ENCODE measurements around the gene SHF.

DNA sequence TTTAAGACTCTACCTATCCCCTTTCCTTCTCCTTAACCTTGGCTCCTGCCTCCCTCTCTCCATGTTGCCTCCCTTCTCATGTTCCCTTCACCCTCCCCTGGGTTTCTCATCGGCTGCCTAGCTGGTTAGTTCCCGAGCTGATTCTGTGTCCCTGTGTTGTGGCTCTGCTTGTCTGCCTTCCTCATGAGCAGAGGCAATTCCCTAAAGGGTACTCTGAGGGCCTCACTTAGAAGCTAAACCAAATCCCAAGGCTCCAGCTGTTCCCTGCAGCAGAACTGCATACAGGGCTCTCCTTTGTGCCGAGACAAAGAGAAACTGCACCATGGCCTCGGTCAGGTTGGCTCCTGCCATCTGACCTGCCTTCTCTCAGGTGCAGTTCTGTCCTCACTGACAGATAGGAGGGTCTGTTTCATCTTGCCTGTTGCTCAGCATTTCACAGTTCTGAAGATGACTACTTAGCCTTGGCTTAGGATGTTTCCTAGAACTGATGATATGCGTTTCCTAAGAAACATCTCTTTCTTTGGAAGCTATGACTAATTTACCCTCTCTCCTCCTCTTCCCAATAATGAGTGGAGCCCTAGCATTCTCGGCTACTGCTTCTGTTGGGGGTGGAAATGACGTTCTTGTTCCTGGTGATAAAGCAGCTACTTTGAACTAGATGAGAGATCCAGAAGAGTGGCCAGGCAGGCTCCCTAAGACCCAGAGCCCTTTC, 30.9 kb downstream of the SHF start:
- TF ChIP-seq, protein P1, sequence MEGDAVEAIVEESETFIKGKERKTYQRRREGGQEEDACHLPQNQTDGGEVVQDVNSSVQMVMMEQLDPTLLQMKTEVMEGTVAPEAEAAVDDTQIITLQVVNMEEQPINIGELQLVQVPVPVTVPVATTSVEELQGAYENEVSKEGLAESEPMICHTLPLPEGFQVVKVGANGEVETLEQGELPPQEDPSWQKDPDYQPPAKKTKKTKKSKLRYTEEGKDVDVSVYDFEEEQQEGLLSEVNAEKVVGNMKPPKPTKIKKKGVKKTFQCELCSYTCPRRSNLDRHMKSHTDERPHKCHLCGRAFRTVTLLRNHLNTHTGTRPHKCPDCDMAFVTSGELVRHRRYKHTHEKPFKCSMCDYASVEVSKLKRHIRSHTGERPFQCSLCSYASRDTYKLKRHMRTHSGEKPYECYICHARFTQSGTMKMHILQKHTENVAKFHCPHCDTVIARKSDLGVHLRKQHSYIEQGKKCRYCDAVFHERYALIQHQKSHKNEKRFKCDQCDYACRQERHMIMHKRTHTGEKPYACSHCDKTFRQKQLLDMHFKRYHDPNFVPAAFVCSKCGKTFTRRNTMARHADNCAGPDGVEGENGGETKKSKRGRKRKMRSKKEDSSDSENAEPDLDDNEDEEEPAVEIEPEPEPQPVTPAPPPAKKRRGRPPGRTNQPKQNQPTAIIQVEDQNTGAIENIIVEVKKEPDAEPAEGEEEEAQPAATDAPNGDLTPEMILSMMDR (IDR thresholded peaks at IDR 0.05; ENCODE audit: low read depth, low read length, poor library complexity, severe bottlenecking) = no peak
- no peak for TF ChIP-seq EZH2phosphoT487 (IDR thresholded peaks at IDR 0.05; ENCODE audit: borderline replicate concordance, low read length)
